Measurements from ENCODE around the gene SPOPL. TPM values are rescaled to one million over a fixed set of nuclear protein-coding genes. Genes with fewer than 3 reads are reported as not detected.

SPOPL gene
- total and polyA plus RNA-seq, 2 donors (not counting 1 experiment from before 2014, with no cell fraction given): 11.5 to 15.2 TPM

GRCh38 chr2:138486363-138487198 lies 15.0 kb upstream of the SPOPL start:
- TF ChIP-seq CTCF (conservative IDR thresholded peaks at IDR 0.05 in 1 of 2, IDR thresholded peaks at IDR 0.05 in 1 of 2; ENCODE audit: low read depth in 1 of 2, low read length in 2 of 2): no peak
- TF ChIP-seq EZH2 (IDR thresholded peaks at IDR 0.05; ENCODE audit: low read length, missing control alignments): no peak
- no peak overlapping the region for H3K4me2 ChIP-seq (ENCODE audit: extremely low read depth, insufficient read depth, low read length)
- no peaks in the 10 kb centered on the region for H3K79me2 ChIP-seq (ENCODE audit: control insufficient read depth, insufficient read depth, low read length)
- no peak overlapping the region for H3K9ac ChIP-seq (ENCODE audit: insufficient read depth, low read length)
- no peak overlapping the region for H3K27ac ChIP-seq (ENCODE audit: insufficient read depth, low read length)
- no peak overlapping the region for H2AFZ ChIP-seq (ENCODE audit: low read length)
- H3K9me3 ChIP-seq (ENCODE audit: control insufficient read depth, insufficient read depth, low read depth, low read length): no peaks in the 10 kb centered on the region
- H3K36me3 ChIP-seq (ENCODE audit: control insufficient read depth, insufficient read depth, low read length): no peaks in the 10 kb centered on the region
- no peak overlapping the region for H3K4me3 ChIP-seq (replicated peaks in 1 of 4; ENCODE audit: control extremely low read depth in 1 of 4, insufficient read depth in 1 of 4, low read depth in 3 of 4, low read length in 4 of 4)
- H3K27me3 ChIP-seq (ENCODE audit: control insufficient read depth, insufficient read depth, low read length): no peaks in the 10 kb centered on the region
- DNase-seq (ENCODE audit: low read depth in 2 of 2): no peak
- H3K4me1 ChIP-seq (ENCODE audit: control insufficient read depth, extremely low read depth, insufficient read depth, low read length): no peaks in the 10 kb centered on the region
- no peaks in the 10 kb centered on the region for H4K20me1 ChIP-seq (ENCODE audit: control insufficient read depth, extremely low read depth, insufficient read depth, low read length)

- no peaks in the 10 kb centered on the region for H3K36me3 ChIP-seq (ENCODE audit: control insufficient read depth, insufficient read depth, low read length)
Measured at GRCh38 chr2:138490673-138491494, 10.7 kb upstream of the SPOPL start.

More at GRCh38 chr2:138490673-138491494, 10.7 kb upstream of the SPOPL start:
- H3K4me3 ChIP-seq (replicated peaks in 1 of 4; ENCODE audit: control extremely low read depth in 1 of 4, insufficient read depth in 1 of 4, low read depth in 3 of 4, low read length in 4 of 4): no peak overlapping the region
- no peaks in the 10 kb centered on the region for H3K9me3 ChIP-seq (ENCODE audit: control insufficient read depth, insufficient read depth, low read depth, low read length)
- no peak overlapping the region for H3K27ac ChIP-seq (ENCODE audit: insufficient read depth, low read length)
- no peak for DNase-seq (ENCODE audit: low read depth in 2 of 2)
- no peak for TF ChIP-seq EZH2 (IDR thresholded peaks at IDR 0.05; ENCODE audit: low read length, missing control alignments)
- no peak for TF ChIP-seq CTCF (conservative IDR thresholded peaks at IDR 0.05 in 1 of 2, IDR thresholded peaks at IDR 0.05 in 1 of 2; ENCODE audit: low read depth in 1 of 2, low read length in 2 of 2)
- no peak overlapping the region for H3K9ac ChIP-seq (ENCODE audit: insufficient read depth, low read length)
- no peaks in the 10 kb centered on the region for H3K4me1 ChIP-seq (ENCODE audit: control insufficient read depth, extremely low read depth, insufficient read depth, low read length)
- no peaks in the 10 kb centered on the region for H4K20me1 ChIP-seq (ENCODE audit: control insufficient read depth, extremely low read depth, insufficient read depth, low read length)
- no peak overlapping the region for H2AFZ ChIP-seq (ENCODE audit: low read length)
- H3K27me3 ChIP-seq (ENCODE audit: control insufficient read depth, insufficient read depth, low read length): no peaks in the 10 kb centered on the region
- no peak overlapping the region for H3K4me2 ChIP-seq (ENCODE audit: extremely low read depth, insufficient read depth, low read length)
- no peaks in the 10 kb centered on the region for H3K79me2 ChIP-seq (ENCODE audit: control insufficient read depth, insufficient read depth, low read length)

Data from fibroblast of lung (primary cell).